Liver (tissue), 9 donors: Measurements from ENCODE around the gene EPN3. TPM values are rescaled to one million over a fixed set of nuclear protein-coding genes. Genes with fewer than 3 reads are reported as not detected.

ENCODE experiments used
- DNase-seq: peaks from one replicate; pipeline ENCODE4 v3.0.0-alpha.2; 2017; ENCODE audit warnings: low spot score
- H3K27ac ChIP-seq, 2 donors: one replicate each; pipeline ENCODE4 v1.7.0; 2013; ENCODE audit warnings: inconsistent platforms in 2 of 2, low read length in 2 of 2, control low read depth in 1 of 2, low read depth in 1 of 2, mild to moderate bottlenecking in 1 of 2
- H3K27me3 ChIP-seq, 4 donors: one replicate each; pipeline versions ENCODE4 v1.6.1 to v1.7.0; 2013; ENCODE audit warnings: low read length in 3 of 4, inconsistent platforms in 1 of 4, mild to moderate bottlenecking in 1 of 4, moderate library complexity in 1 of 4; ENCODE audit not compliant: control insufficient read depth in 4 of 4, insufficient read depth in 4 of 4
- H3K36me3 ChIP-seq, 4 donors: one replicate each; pipeline versions ENCODE4 v1.6.1 to v1.7.0; 2013; ENCODE audit warnings: low read length in 3 of 4, mild to moderate bottlenecking in 3 of 4, low read depth in 1 of 4, moderate library complexity in 1 of 4; ENCODE audit not compliant: control insufficient read depth in 4 of 4, insufficient read depth in 3 of 4
- H3K4me1 ChIP-seq, 4 donors: one replicate each; pipeline versions ENCODE4 v1.6.1 to v1.7.0; 2013; ENCODE audit warnings: low read length in 3 of 4, mild to moderate bottlenecking in 3 of 4, moderate library complexity in 1 of 4; ENCODE audit not compliant: control insufficient read depth in 4 of 4, insufficient read depth in 4 of 4
- H3K4me3 ChIP-seq, 3 donors: one replicate each; pipeline versions ENCODE4 v1.6.1 to v1.7.0; 2013; ENCODE audit warnings: low read length in 3 of 3, control low read depth in 1 of 3, low read depth in 1 of 3, mild to moderate bottlenecking in 1 of 3
- H3K9ac ChIP-seq, 2 donors: one replicate each; pipeline ENCODE4 v1.7.0; 2013; ENCODE audit warnings: low read length in 2 of 2, mild to moderate bottlenecking in 2 of 2, moderate library complexity in 2 of 2, control low read depth in 1 of 2, low read depth in 1 of 2
- H3K9me3 ChIP-seq, 4 donors: one replicate each; pipeline versions ENCODE4 v1.6.1 to v1.7.0; 2013; ENCODE audit warnings: low read length in 3 of 4; ENCODE audit not compliant: control insufficient read depth in 4 of 4
- EGR1 ChIP-seq, 2 donors: IDR thresholded peaks; 2 replicates each; pipeline ENCODE4 v1.6.1; 2016 to 2018; ENCODE audit warnings: antibody characterized with exemption in 2 of 2, low read depth in 2 of 2
- FOXA1 ChIP-seq: IDR thresholded peaks from 2 replicates; pipeline ENCODE4 v1.6.1; 2016; ENCODE audit warnings: antibody characterized with exemption
- FOXA2 ChIP-seq: IDR thresholded peaks from 2 replicates; pipeline ENCODE4 v1.6.1; 2016; ENCODE audit warnings: antibody characterized with exemption
- GABPA ChIP-seq, 2 donors: IDR thresholded peaks in 1 of 2; conservative IDR thresholded peaks in 1 of 2; 2 replicates each; pipeline ENCODE4 v1.6.1; 2016; ENCODE audit warnings: antibody characterized with exemption in 2 of 2, mild to moderate bottlenecking in 1 of 2, moderate library complexity in 1 of 2
- HNF4A ChIP-seq, 2 donors: conservative IDR thresholded peaks; 2 replicates each; pipeline ENCODE4 v1.6.1; 2016; ENCODE audit warnings: antibody characterized with exemption in 2 of 2, mild to moderate bottlenecking in 2 of 2
- HNF4G ChIP-seq: IDR thresholded peaks from 2 replicates; pipeline ENCODE4 v1.6.1; 2016; ENCODE audit warnings: antibody characterized with exemption
- JUND ChIP-seq, 2 donors: IDR thresholded peaks; 2 replicates each; pipeline ENCODE4 v1.6.1; 2016; ENCODE audit warnings: antibody characterized with exemption in 2 of 2
- NR2F2 ChIP-seq: IDR thresholded peaks from 2 replicates; pipeline ENCODE4 v1.6.1; 2016; ENCODE audit warnings: antibody characterized with exemption
- RAD21 ChIP-seq, 2 donors: IDR thresholded peaks; 2 replicates each; pipeline ENCODE4 v1.6.1; 2016; ENCODE audit warnings: antibody characterized with exemption in 2 of 2, mild to moderate bottlenecking in 2 of 2
- RXRA ChIP-seq, 2 donors: IDR thresholded peaks; 2 replicates each; pipeline ENCODE4 v1.6.1; 2017 to 2018; ENCODE audit warnings: antibody characterized with exemption in 2 of 2, mild to moderate bottlenecking in 1 of 2
- SP1 ChIP-seq: IDR thresholded peaks from 2 replicates; pipeline ENCODE4 v1.6.1; 2018; ENCODE audit warnings: antibody characterized with exemption, mild to moderate bottlenecking
- TAF1 ChIP-seq: conservative IDR thresholded peaks from 2 replicates; pipeline ENCODE4 v1.6.1; 2016; ENCODE audit warnings: antibody characterized with exemption, mild to moderate bottlenecking
- YY1 ChIP-seq: IDR thresholded peaks from 2 replicates; pipeline ENCODE4 v1.6.1; 2016; ENCODE audit warnings: antibody characterized with exemption, mild to moderate bottlenecking
- WGBS: extraction: QIAGEN DNeasy Blood & Tissue Kit; methylation state at CpG from one replicate; pipeline ENCODE4 v1.1.7; 2013; 5-methylcytosine and 5-hydroxymethylcytosine counted together
- polyA plus RNA-seq, 2 donors: library from polyadenylated mRNA; stranded (reverse) in 1 of 2; unstranded in 1 of 2; fragments of 200-250 nt in 1 of 2; fragments of >200 nt in 1 of 2; fragmentation: Nextera tagmentation in 1 of 2; extraction: Ambion mirVana in 1 of 2; gene quantifications; one replicate each; pipeline versions ENCODE4 v1.2.1 to v1.2.3, GENCODE V29; 2013 to 2015
- total RNA-seq, 2 donors: library from RNA; depleted of rRNA; stranded (reverse); fragments of >200 nt; gene quantifications; one replicate each; pipeline ENCODE4 v1.2.3, GENCODE V29; 2014
- TF ChIP-seq, protein P1 (sequence below): IDR thresholded peaks from 2 replicates; pipeline ENCODE4 v1.6.1; 2016; ENCODE audit warnings: antibody characterized with exemption
- TF ChIP-seq, protein P2 (sequence below): IDR thresholded peaks from 2 replicates; pipeline ENCODE4 v1.6.1; 2016; ENCODE audit warnings: antibody characterized with exemption
- TF ChIP-seq, protein P3 (sequence below): IDR thresholded peaks from 2 replicates; pipeline ENCODE4 v1.6.1; 2016; ENCODE audit warnings: antibody characterized with exemption
- TF ChIP-seq, protein P4 (sequence below): fragments of 150-350 bp; IDR thresholded peaks from 2 replicates; pipeline ENCODE4 v1.5.1; 2017; ENCODE audit warnings: improper control_type of control experiment, low read depth, low read length; ENCODE audit not compliant: missing input control
- donor health status: healthy.
- donor health status: healthy.
- donor health status: healthy.
- donor health status: healthy.
- donor health status: healthy.

EPN3 gene
- total and polyA plus RNA-seq, 4 donors, result 0.06 to 0.51 (median 0.33) TPM; not detected in 1

DNA sequence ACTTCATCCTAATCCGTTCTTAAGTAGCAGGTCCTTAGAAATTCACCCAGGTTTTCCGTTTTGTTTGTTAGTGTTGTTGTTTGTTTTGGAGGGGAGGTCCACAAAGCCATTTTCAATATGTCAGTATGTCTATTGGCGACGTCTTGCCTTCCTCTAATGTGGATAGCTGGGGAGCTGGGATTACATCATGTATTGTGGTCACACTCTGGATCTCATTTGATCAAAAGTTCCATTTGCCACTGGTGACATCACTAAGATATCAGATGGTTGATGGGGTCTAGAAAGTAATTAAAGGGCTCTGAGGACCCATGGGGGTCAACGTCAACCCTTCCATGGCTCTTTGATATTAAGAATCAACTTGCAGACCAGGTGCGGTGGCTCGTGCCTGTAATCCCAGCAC, 2.7 kb upstream of the EPN3 start:
- H3K36me3 ChIP-seq, result no peaks in the 10 kb centered on the region
- H3K4me1 ChIP-seq, result peaks cover 1 to 13% (median 6%) of the 10 kb centered on the region in 4 donors
- H3K27ac ChIP-seq, result no peak overlapping the region
- DNase-seq, result no peak
- no peak overlapping the region for H3K4me3 ChIP-seq
- H3K9me3 ChIP-seq, result no peaks in the 10 kb centered on the region
- peaks cover 0 to 13% (median 4%) of the 10 kb centered on the region in 4 donors for H3K27me3 ChIP-seq
- no peak overlapping the region for H3K9ac ChIP-seq
- 92% methylated on average over 7 of the region's 7 CpGs for WGBS
- no peak for TF ChIP-seq HNF4A (conservative IDR thresholded peaks at IDR 0.05)
- TF ChIP-seq, protein P1, sequence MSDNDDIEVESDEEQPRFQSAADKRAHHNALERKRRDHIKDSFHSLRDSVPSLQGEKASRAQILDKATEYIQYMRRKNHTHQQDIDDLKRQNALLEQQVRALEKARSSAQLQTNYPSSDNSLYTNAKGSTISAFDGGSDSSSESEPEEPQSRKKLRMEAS, result no peak
- no peak for TF ChIP-seq NR2F2
- no peak for TF ChIP-seq RXRA (IDR thresholded peaks at IDR 0.05)
- TF ChIP-seq GABPA (IDR thresholded peaks at IDR 0.05 in 1 of 2, conservative IDR thresholded peaks at IDR 0.05 in 1 of 2), result no peak
- no peak for TF ChIP-seq JUND (IDR thresholded peaks at IDR 0.05)
- TF ChIP-seq RAD21 (IDR thresholded peaks at IDR 0.05), result no peak
- TF ChIP-seq, protein P2, sequence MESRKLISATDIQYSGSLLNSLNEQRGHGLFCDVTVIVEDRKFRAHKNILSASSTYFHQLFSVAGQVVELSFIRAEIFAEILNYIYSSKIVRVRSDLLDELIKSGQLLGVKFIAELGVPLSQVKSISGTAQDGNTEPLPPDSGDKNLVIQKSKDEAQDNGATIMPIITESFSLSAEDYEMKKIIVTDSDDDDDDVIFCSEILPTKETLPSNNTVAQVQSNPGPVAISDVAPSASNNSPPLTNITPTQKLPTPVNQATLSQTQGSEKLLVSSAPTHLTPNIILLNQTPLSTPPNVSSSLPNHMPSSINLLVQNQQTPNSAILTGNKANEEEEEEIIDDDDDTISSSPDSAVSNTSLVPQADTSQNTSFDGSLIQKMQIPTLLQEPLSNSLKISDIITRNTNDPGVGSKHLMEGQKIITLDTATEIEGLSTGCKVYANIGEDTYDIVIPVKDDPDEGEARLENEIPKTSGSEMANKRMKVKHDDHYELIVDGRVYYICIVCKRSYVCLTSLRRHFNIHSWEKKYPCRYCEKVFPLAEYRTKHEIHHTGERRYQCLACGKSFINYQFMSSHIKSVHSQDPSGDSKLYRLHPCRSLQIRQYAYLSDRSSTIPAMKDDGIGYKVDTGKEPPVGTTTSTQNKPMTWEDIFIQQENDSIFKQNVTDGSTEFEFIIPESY, result no peak
- TF ChIP-seq HNF4G, result no peak
- no peak for TF ChIP-seq FOXA1
- TF ChIP-seq, protein P3, sequence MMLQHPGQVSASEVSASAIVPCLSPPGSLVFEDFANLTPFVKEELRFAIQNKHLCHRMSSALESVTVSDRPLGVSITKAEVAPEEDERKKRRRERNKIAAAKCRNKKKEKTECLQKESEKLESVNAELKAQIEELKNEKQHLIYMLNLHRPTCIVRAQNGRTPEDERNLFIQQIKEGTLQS, result no peak
- no peak for TF ChIP-seq FOXA2

DNA sequence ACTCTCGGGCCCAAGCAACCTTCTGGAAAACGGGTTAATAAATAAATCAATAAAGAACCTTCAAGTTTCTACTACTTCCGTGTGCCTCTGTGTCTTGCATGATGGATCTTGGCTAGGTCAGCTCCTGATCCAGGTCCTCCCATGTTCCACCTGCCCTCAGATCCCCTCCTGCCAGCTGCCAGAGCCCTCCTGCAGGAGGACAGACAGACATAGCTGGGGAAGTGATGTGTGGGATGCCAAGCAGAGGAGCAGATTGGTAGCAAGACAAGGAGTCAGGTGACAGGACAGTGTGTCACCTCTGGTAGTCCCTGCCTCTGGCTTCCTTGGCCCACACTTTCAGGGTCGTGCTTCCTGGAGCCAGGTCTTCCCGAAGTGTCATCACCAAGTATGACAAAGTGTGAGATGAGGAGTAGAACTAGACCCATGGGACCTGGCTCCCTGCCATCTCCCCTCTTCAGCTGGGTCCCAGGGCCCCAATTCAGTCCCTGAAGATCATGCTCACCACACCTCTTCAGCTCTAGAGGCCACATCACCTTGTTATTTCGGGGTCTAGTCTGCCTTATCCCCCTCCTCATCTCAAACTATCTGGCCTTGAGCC, 1.0 kb upstream of the EPN3 start:
- H3K9ac ChIP-seq, result no peak overlapping the region
- TF ChIP-seq JUND (IDR thresholded peaks at IDR 0.05), result no peak
- no peak for TF ChIP-seq TAF1
- no peak for TF ChIP-seq RAD21 (IDR thresholded peaks at IDR 0.05)
- no peak for TF ChIP-seq HNF4G
- no peak for TF ChIP-seq RXRA (IDR thresholded peaks at IDR 0.05)
- no peak for TF ChIP-seq FOXA1
- TF ChIP-seq HNF4A (conservative IDR thresholded peaks at IDR 0.05), result no peak
- TF ChIP-seq, protein P2, result no peak
- no peak for TF ChIP-seq GABPA (IDR thresholded peaks at IDR 0.05 in 1 of 2, conservative IDR thresholded peaks at IDR 0.05 in 1 of 2)
- no peak for TF ChIP-seq SP1
- TF ChIP-seq, protein P1, result no peak
- TF ChIP-seq YY1, result no peak
- TF ChIP-seq EGR1 (IDR thresholded peaks at IDR 0.05; ENCODE audit: low read depth in 2 of 2), result no peak
- TF ChIP-seq, protein P4, sequence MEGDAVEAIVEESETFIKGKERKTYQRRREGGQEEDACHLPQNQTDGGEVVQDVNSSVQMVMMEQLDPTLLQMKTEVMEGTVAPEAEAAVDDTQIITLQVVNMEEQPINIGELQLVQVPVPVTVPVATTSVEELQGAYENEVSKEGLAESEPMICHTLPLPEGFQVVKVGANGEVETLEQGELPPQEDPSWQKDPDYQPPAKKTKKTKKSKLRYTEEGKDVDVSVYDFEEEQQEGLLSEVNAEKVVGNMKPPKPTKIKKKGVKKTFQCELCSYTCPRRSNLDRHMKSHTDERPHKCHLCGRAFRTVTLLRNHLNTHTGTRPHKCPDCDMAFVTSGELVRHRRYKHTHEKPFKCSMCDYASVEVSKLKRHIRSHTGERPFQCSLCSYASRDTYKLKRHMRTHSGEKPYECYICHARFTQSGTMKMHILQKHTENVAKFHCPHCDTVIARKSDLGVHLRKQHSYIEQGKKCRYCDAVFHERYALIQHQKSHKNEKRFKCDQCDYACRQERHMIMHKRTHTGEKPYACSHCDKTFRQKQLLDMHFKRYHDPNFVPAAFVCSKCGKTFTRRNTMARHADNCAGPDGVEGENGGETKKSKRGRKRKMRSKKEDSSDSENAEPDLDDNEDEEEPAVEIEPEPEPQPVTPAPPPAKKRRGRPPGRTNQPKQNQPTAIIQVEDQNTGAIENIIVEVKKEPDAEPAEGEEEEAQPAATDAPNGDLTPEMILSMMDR, result no peak
- DNase-seq, result no peak
- H3K36me3 ChIP-seq, result no peaks in the 10 kb centered on the region
- no peak overlapping the region for H3K27ac ChIP-seq
- 70% methylated on average over 6 of the region's 6 CpGs for WGBS
- H3K4me1 ChIP-seq, result peaks cover 1 to 13% (median 6%) of the 10 kb centered on the region in 4 donors
- H3K9me3 ChIP-seq, result no peaks in the 10 kb centered on the region
- H3K4me3 ChIP-seq, result no peak overlapping the region
- peaks cover 0 to 13% (median 4%) of the 10 kb centered on the region in 4 donors for H3K27me3 ChIP-seq
